ENCODE data around the gene ZBTB25.

The ZBTB25 gene

GRCh38 chr14:64444140-64444539 is 59.5 kb downstream of the ZBTB25 start:
- TF ChIP-seq Cebpa-rat (IDR thresholded peaks at IDR 0.05) = no peak
- Histone ChIP-seq H3K4me3 (no peak overlapping the region), H3K4me2 (no peak overlapping the region), H3K9me3 (replicated peaks in 1 of 11) (no peaks in the 10 kb centered on the region), H3K36me3 (peaks cover 63 to 100% (median 93%) of the 10 kb centered on the region in 11 experiments), H3K4me1 (peaks cover 0 to 20% (median 0%) of the 10 kb centered on the region in 10 experiments; a peak in 6 of 20 replicates), H3K27me3 (no peaks in the 10 kb centered on the region), H3K9ac (no peak overlapping the region), H4K20me1 (no peaks in the 10 kb centered on the region; a peak in 3 of 22 replicates), H3K27ac (no peak overlapping the region)

GRCh38 chr14:64442300-64442988 is 61.2 kb downstream of the ZBTB25 start:
- TF ChIP-seq Cebpa-rat (IDR thresholded peaks at IDR 0.05) = no peak
- Histone ChIP-seq H3K4me2 (no peak overlapping the region), H3K9me3 (replicated peaks in 1 of 11) (no peaks in the 10 kb centered on the region), H3K27ac (no peak overlapping the region), H3K9ac (no peak overlapping the region), H3K4me1 (peaks cover 0 to 32% (median 0%) of the 10 kb centered on the region in 10 experiments; a peak in 7 of 20 replicates), H3K36me3 (peaks cover 57 to 100% (median 94%) of the 10 kb centered on the region in 11 experiments), H3K27me3 (no peaks in the 10 kb centered on the region), H3K4me3 (no peak overlapping the region), H4K20me1 (no peaks in the 10 kb centered on the region; a peak in 3 of 22 replicates)

GRCh38 chr14:64440494-64440893 is 63.1 kb downstream of the ZBTB25 start:
- no peak overlapping the region for H3K9ac ChIP-seq
- TF ChIP-seq Cebpa-rat (IDR thresholded peaks at IDR 0.05) = peak in 5 of 11 experiments; percentile 10 to 77 (median 73); a peak in 9 of 22 replicates
- H3K9me3 ChIP-seq (replicated peaks in 1 of 11) = no peaks in the 10 kb centered on the region
- H3K27ac ChIP-seq = no peak overlapping the region
- H3K4me3 ChIP-seq = no peak overlapping the region
- no peak overlapping the region for H3K4me2 ChIP-seq
- H3K4me1 ChIP-seq = peaks cover 0 to 24% (median 0%) of the 10 kb centered on the region in 10 experiments; a peak in 7 of 20 replicates
- H4K20me1 ChIP-seq = no peaks in the 10 kb centered on the region; a peak in 3 of 22 replicates
- H3K27me3 ChIP-seq = no peaks in the 10 kb centered on the region
- peaks cover 75 to 100% (median 98%) of the 10 kb centered on the region in 11 experiments for H3K36me3 ChIP-seq

- no peak for TF ChIP-seq Cebpa-rat (IDR thresholded peaks at IDR 0.05)
- Histone ChIP-seq H4K20me1 (no peaks in the 10 kb centered on the region; a peak in 3 of 22 replicates), H3K36me3 (peaks cover 83 to 100% (median 98%) of the 10 kb centered on the region in 11 experiments), H3K4me3 (no peak overlapping the region), H3K9ac (no peak overlapping the region), H3K4me1 (peaks cover 0 to 12% (median 0%) of the 10 kb centered on the region in 10 experiments; a peak in 6 of 20 replicates), H3K4me2 (no peak overlapping the region), H3K27me3 (no peaks in the 10 kb centered on the region), H3K27ac (no peak overlapping the region), H3K9me3 (replicated peaks in 1 of 11) (no peaks in the 10 kb centered on the region)
Observed at GRCh38 chr14:64439141-64439540, 64.5 kb downstream of the ZBTB25 start.

GRCh38 chr14:64438181-64438841 is 65.3 kb downstream of the ZBTB25 start:
- Histone ChIP-seq H3K9me3 (replicated peaks in 1 of 11) (no peaks in the 10 kb centered on the region), H4K20me1 (no peaks in the 10 kb centered on the region; a peak in 1 of 22 replicates), H3K4me3 (no peak overlapping the region), H3K27ac (no peak overlapping the region), H3K9ac (no peak overlapping the region), H3K36me3 (peaks cover 84 to 100% (median 99%) of the 10 kb centered on the region in 11 experiments), H3K4me1 (peaks cover 0 to 12% (median 0%) of the 10 kb centered on the region in 10 experiments; a peak in 6 of 20 replicates), H3K27me3 (no peaks in the 10 kb centered on the region), H3K4me2 (peak overlapping the region in 2 of 11 experiments; percentile 10 to 32; a peak in 1 of 22 replicates)
- no peak for TF ChIP-seq Cebpa-rat (IDR thresholded peaks at IDR 0.05)

GRCh38 chr14:64434528-64434927 is 69.1 kb downstream of the ZBTB25 start:
- no peak overlapping the region for H3K4me2 ChIP-seq
- no peaks in the 10 kb centered on the region for H3K9me3 ChIP-seq (replicated peaks in 1 of 11)
- H4K20me1 ChIP-seq = peaks cover 0 to 6% (median 0%) of the 10 kb centered on the region in 11 experiments; a peak in 4 of 22 replicates
- H3K27me3 ChIP-seq = no peaks in the 10 kb centered on the region
- no peak overlapping the region for H3K4me3 ChIP-seq
- no peak for TF ChIP-seq Cebpa-rat (IDR thresholded peaks at IDR 0.05)
- H3K9ac ChIP-seq = no peak overlapping the region
- no peak overlapping the region for H3K27ac ChIP-seq
- H3K4me1 ChIP-seq = peaks cover 0 to 12% (median 0%) of the 10 kb centered on the region in 10 experiments; a peak in 6 of 20 replicates
- peaks cover 81 to 100% (median 99%) of the 10 kb centered on the region in 11 experiments for H3K36me3 ChIP-seq

- no peak overlapping the region for H3K4me2 ChIP-seq
- peaks cover 83 to 100% (median 100%) of the 10 kb centered on the region in 11 experiments for H3K36me3 ChIP-seq
- H3K27ac ChIP-seq = no peak overlapping the region
- H3K9me3 ChIP-seq (replicated peaks in 1 of 11) = no peaks in the 10 kb centered on the region
- H3K9ac ChIP-seq = no peak overlapping the region
- no peaks in the 10 kb centered on the region for H3K4me1 ChIP-seq
- H3K27me3 ChIP-seq = no peaks in the 10 kb centered on the region
- no peak overlapping the region for H3K4me3 ChIP-seq
- H4K20me1 ChIP-seq = peaks cover 0 to 4% (median 0%) of the 10 kb centered on the region in 11 experiments; a peak in 3 of 22 replicates
- TF ChIP-seq Cebpa-rat (IDR thresholded peaks at IDR 0.05) = no peak
Observed at GRCh38 chr14:64423987-64424386, 79.7 kb downstream of the ZBTB25 start.

GRCh38 chr14:64422756-64423155 is 80.9 kb downstream of the ZBTB25 start:
- no peaks in the 10 kb centered on the region for H3K27me3 ChIP-seq

GRCh38 chr14:64422005-64422404 is 81.6 kb downstream of the ZBTB25 start:
- Histone ChIP-seq H3K27ac (no peak overlapping the region), H3K36me3 (peaks cover 67 to 100% (median 99%) of the 10 kb centered on the region in 11 experiments), H4K20me1 (peaks cover 0 to 4% (median 0%) of the 10 kb centered on the region in 11 experiments; a peak in 3 of 22 replicates), H3K27me3 (no peaks in the 10 kb centered on the region), H3K9me3 (replicated peaks in 1 of 11) (no peaks in the 10 kb centered on the region), H3K9ac (no peak overlapping the region), H3K4me1 (peaks cover 0 to 11% (median 0%) of the 10 kb centered on the region in 10 experiments; a peak in 3 of 20 replicates), H3K4me3 (no peak overlapping the region), H3K4me2 (no peak overlapping the region)
- no peak for TF ChIP-seq Cebpa-rat (IDR thresholded peaks at IDR 0.05)

More at GRCh38 chr14:64422756-64423155, 80.9 kb downstream of the ZBTB25 start:
- Histone ChIP-seq H3K27ac (no peak overlapping the region), H3K9me3 (replicated peaks in 1 of 11) (no peaks in the 10 kb centered on the region), H3K9ac (no peak overlapping the region), H3K4me2 (no peak overlapping the region), H4K20me1 (peaks cover 0 to 4% (median 0%) of the 10 kb centered on the region in 11 experiments; a peak in 3 of 22 replicates), H3K4me1 (peaks cover 0 to 4% (median 0%) of the 10 kb centered on the region in 10 experiments; a peak in 3 of 20 replicates), H3K36me3 (peaks cover 75 to 100% (median 99%) of the 10 kb centered on the region in 11 experiments), H3K4me3 (no peak overlapping the region)
- no peak for TF ChIP-seq Cebpa-rat (IDR thresholded peaks at IDR 0.05)
